Measurements from ENCODE around the gene SLC28A3.

SLC28A3 gene

DNA sequence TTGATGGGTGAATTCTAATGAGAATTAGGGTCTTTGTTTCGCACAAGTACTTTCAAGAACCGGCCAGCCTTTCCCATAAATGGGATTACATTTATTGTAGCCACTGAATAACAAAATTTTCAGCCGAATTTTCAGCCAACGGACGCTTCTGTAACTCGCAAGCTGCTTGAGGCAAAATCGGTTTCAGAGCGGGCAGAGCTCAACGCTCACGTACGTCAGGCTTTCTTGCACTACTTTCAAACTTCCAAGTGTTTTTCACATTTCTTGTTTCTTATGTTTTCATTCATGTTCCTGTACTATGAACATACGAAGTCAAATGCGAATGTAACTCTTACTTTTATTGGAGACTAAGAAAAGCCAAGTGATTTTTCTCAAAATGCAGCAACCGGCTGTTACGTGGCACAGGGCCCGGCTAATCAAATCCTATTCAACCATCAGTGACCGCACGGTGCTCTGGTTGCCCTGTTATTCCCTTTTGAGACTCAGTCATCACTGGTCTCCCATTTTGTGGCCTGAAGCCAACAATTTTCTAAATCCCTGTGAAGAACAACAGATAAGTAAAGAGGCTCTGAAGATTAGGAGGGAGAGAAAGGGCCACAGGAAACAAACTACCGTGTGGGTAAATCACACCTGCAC lies 68.5 kb downstream of the SLC28A3 start:
- TF ChIP-seq, protein P1, sequence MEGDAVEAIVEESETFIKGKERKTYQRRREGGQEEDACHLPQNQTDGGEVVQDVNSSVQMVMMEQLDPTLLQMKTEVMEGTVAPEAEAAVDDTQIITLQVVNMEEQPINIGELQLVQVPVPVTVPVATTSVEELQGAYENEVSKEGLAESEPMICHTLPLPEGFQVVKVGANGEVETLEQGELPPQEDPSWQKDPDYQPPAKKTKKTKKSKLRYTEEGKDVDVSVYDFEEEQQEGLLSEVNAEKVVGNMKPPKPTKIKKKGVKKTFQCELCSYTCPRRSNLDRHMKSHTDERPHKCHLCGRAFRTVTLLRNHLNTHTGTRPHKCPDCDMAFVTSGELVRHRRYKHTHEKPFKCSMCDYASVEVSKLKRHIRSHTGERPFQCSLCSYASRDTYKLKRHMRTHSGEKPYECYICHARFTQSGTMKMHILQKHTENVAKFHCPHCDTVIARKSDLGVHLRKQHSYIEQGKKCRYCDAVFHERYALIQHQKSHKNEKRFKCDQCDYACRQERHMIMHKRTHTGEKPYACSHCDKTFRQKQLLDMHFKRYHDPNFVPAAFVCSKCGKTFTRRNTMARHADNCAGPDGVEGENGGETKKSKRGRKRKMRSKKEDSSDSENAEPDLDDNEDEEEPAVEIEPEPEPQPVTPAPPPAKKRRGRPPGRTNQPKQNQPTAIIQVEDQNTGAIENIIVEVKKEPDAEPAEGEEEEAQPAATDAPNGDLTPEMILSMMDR (conservative IDR thresholded peaks at IDR 0.05; ENCODE audit: low read depth, low read length): no peak
- peak overlapping the region; percentile 56 for H3K4me3 ChIP-seq (ENCODE audit: low read depth, low read length)
- DNase-seq (ENCODE audit: low read depth): peak; percentile 48

DNA sequence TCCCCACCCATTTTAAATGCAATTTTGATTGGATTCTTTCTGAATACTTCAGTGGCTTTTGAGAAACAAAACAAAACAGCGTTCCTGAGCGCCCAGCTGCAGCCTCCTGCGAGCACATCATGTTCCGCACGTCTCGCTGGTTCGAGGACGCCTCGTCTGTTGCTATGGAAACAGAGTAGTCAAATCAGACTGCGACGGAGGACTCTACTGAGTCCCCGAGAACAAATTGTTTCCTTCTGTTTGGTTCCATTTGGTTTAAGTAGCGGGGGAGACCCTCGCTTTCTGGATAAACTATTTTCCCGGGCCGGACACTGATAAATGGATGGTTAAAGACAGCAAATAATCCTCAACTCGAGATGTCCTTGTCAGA lies 69.0 kb downstream of the SLC28A3 start:
- peak overlapping the region; percentile 56 for H3K4me3 ChIP-seq (ENCODE audit: low read depth, low read length)
- TF ChIP-seq, protein P1 (conservative IDR thresholded peaks at IDR 0.05; ENCODE audit: low read depth, low read length): no peak
- DNase-seq (ENCODE audit: low read depth): peak; percentile 89

DNA sequence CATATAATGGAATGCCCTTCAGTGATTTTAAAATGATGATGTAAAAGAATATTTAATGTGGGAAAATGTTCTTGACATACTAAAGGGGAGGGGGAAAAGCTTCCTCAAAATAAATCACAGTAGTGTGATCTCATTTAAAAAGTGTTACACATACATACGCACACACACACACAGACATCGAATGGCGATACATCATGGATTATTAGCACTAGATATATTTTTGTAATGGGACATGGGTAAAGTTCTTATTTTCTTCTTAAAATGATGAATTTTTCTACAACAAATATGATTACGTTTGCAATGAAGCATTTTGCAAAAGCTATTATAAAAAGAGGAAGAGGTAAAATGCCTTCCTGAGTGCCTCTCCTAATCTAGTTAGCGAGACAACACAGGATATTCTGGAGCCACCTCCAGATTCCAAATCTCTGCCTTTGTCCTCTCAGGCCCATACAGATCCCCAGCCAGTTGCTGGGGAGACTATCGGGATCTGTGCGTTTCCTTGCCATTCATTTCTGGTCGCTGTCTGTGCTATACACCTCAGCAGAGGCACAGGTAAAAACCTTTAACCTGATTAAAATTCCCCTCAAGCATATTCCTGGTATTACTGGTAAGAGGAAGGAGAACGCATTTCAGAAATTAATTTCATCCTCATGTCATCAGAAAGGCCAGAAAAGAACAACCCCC lies 69.6 kb downstream of the SLC28A3 start:
- DNase-seq (ENCODE audit: low read depth): no peak
- H3K4me3 ChIP-seq (ENCODE audit: low read depth, low read length): peak overlapping the region; percentile 56
- TF ChIP-seq, protein P1 (conservative IDR thresholded peaks at IDR 0.05; ENCODE audit: low read depth, low read length): no peak

DNA sequence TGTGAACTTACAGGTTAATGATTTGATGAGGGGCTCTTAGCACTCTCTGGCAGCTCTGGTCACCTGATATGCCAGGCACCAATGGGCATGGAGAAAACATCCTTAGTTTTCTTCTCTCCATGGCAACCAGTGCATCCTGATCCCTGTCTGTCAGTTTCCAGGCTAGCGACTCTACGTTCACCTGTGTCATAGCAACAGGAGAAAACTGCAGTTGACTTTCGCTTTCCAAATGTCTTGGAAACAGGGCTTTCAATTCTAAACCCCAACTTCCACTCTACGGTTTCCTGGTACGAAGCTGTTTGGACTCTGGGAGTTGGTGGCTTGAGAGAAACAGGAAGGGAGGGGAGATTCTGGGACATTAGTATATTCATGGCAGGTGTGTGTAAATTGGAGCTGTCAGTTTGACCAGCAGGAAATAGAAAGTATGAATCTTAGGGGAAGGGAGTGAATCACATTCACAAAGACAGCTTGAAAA lies 74.4 kb downstream of the SLC28A3 start:
- TF ChIP-seq, protein P1 (conservative IDR thresholded peaks at IDR 0.05; ENCODE audit: low read depth, low read length): no peak
- DNase-seq (ENCODE audit: low read depth): no peak
- no peak overlapping the region for H3K4me3 ChIP-seq (ENCODE audit: low read depth, low read length)

DNA sequence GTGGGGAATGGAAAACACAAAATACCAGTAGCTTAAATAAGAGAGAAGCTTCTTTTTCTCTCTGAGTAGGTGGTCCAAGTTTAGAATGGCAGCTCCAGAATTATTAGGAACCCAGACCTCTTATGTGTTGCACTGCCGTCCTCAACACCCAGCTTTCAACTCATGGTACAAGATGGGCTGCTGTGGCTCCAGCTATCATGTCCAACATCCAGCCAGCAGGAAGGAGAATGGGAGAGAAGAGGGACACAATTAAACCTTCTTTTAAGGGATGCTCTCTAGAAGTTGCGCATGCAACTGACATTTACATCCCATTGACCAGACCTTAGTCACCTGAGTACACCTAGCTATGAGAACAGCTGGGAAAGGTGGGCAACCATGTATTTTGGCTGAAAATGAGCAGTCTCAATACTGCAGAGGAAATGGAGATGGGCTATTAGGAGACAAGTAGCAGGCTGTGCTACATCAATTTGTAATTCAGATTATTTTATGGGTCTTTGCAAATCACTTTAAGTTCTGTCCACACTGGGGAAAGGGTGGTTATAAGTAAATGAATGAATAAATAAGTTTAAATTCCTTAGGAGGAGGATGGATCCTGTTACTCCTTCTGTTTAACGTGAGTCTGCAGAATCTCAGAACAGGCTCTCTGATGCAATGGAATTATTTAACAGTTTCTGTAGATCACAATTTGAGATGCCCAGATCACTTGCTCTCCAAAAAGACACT lies 76.1 kb downstream of the SLC28A3 start:
- TF ChIP-seq, protein P1 (conservative IDR thresholded peaks at IDR 0.05; ENCODE audit: low read depth, low read length): no peak
- no peak for DNase-seq (ENCODE audit: low read depth)
- no peak overlapping the region for H3K4me3 ChIP-seq (ENCODE audit: low read depth, low read length)

DNA sequence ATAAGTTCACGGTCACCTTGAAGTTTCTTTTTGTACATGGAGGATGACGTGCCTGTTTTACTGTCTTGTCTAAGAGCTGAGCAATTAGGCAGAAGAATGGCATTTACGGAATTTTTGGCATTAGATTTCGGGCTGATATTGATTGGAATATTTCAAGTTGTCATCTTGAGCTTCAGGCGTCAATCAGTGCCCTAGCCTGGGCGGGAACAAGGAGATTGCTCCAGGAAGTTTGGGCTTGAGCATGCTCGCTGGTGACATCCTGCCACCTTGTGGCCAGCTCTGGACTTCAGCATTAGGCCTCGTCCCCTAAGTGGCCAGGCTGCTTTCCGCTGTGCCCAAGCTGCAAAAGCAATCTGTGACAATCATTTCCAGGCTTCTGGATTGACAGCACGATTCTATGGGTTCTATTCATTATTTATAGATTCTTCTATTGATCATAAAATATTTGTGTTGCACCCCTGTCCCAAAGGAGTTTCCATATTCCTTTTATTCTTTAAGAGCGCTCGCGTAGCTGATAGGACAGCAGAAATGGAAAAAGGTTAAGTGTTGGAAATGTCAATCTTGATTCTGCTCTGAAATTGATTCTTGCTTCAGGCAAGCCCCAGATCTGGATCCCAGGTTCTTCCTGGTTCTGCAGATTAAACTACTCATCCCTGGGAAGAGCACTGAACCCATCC lies 79.3 kb downstream of the SLC28A3 start:
- peak overlapping the region; percentile 9 for H3K4me3 ChIP-seq (ENCODE audit: low read depth, low read length)
- TF ChIP-seq, protein P1 (conservative IDR thresholded peaks at IDR 0.05; ENCODE audit: low read depth, low read length): peak; percentile 99
- DNase-seq (ENCODE audit: low read depth): peak; percentile 88

Measured in choroid plexus epithelial cell (primary cell).